ENCODE results near the gene TOLLIP. TPM values are rescaled to one million over a fixed set of nuclear protein-coding genes. Genes with fewer than 3 reads are reported as not detected.

The TOLLIP gene
- total and polyA plus RNA-seq, 2 of the 8 experiments (the other 6 are each of a cell fraction or from before 2014, with no cell fraction given), result 23.7 to 34.7 TPM

DNA sequence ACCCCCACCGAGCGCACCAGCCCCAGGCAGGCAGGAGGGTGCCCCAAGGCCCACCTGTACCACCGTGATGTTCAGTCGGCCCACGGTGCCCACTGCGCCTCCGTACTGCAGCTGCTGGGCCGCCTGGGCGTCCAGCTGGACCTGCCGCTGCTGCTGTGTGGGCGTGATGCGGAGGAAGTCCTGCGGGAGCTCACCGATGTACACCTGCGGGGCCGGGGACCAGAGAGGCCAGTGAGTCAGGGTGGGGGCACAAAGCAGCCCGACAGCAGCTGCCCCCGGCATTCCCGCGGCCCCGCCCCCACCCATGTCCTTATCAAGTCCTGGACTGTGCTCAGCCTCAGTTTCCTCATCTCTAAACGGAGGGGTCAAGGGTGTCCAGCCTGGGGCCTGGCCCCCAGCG, 13.8 kb downstream of the TOLLIP start:
- Histone ChIP-seq H2AK5ac (ENCODE audit: low read depth, low read length) (no peak overlapping the region), H3K18ac (ENCODE audit: extremely low read depth, low read length) (no peak overlapping the region), H3K36me3 (ENCODE audit: control insufficient read depth in 2 of 4, insufficient read depth in 4 of 4, low read length in 3 of 4) (peaks cover 0 to 6% (median 0%) of the 10 kb centered on the region in 4 experiments; a peak in 2 of 8 replicates), H3K27ac (ENCODE audit: low read depth, low read length) (no peak overlapping the region), H3K4me1 (replicated peaks in 1 of 4; ENCODE audit: control insufficient read depth in 3 of 4, insufficient read depth in 4 of 4, low read length in 3 of 4) (no peaks in the 10 kb centered on the region; a peak in 1 of 7 replicates), H2AFZ (ENCODE audit: low read length) (no peak overlapping the region), H3K56ac (replicated peaks; ENCODE audit: insufficient read length, low read depth, low read length) (no peak overlapping the region), H2BK15ac (ENCODE audit: low read length) (no peak overlapping the region), H3K9me3 (ENCODE audit: insufficient read depth in 2 of 2, low read depth in 1 of 2, low read length in 1 of 2) (peaks cover 0 to 5% of the 10 kb centered on the region in 2 experiments; a peak in 1 of 4 replicates), H4K91ac (replicated peaks; ENCODE audit: insufficient read length, low read length) (no peak overlapping the region), H2BK120ac (replicated peaks; ENCODE audit: low read depth, low read length) (no peak overlapping the region), H2BK20ac (ENCODE audit: low read length) (no peak overlapping the region), H3K23me2 (ENCODE audit: low read depth, low read length) (no peaks in the 10 kb centered on the region), H4K8ac (ENCODE audit: extremely low read depth, insufficient read depth, low read length) (no peak overlapping the region; the same call in 1 of the 2 replicates), H3K23ac (ENCODE audit: insufficient read length) (no peak overlapping the region), H3K79me1 (ENCODE audit: low read depth, low read length) (peaks cover 13% of the 10 kb centered on the region), H3K4me3 (ENCODE audit: extremely low read depth in 1 of 4, insufficient read depth in 2 of 4, low read depth in 3 of 4, low read length in 4 of 4) (no peak overlapping the region), H4K5ac (ENCODE audit: insufficient read length, low read depth, low read length) (no peak overlapping the region), H3K14ac (ENCODE audit: insufficient read length) (no peak overlapping the region), H4K20me1 (replicated peaks in 1 of 2; ENCODE audit: control insufficient read depth in 1 of 2, insufficient read depth in 2 of 2, low read length in 2 of 2) (peaks cover 11 to 29% of the 10 kb centered on the region in 2 experiments), H3K4me2 (ENCODE audit: insufficient read depth in 1 of 2, low read depth in 2 of 2, low read length in 2 of 2) (no peak overlapping the region), H3K27me3 (replicated peaks in 1 of 4; ENCODE audit: control insufficient read depth in 3 of 4, extremely low read depth in 1 of 4, insufficient read depth in 3 of 4, low read length in 3 of 4) (no peaks in the 10 kb centered on the region), H2BK5ac (ENCODE audit: low read depth, low read length) (no peak overlapping the region), H2BK12ac (ENCODE audit: low read depth, low read length) (no peak overlapping the region), H3K4ac (replicated peaks; ENCODE audit: insufficient read length, low read depth, low read length) (no peak overlapping the region), H3K79me2 (ENCODE audit: control insufficient read depth in 1 of 2, insufficient read depth in 2 of 2, low read length in 2 of 2) (peaks cover 0 to 32% of the 10 kb centered on the region in 2 experiments; a peak in 3 of 4 replicates), H3K9ac (replicated peaks in 1 of 4; ENCODE audit: extremely low read depth in 1 of 4, low read depth in 3 of 4, low read length in 3 of 4) (no peak overlapping the region)
- FAIRE-seq, result no peak
- CTCF ChIA-PET (ENCODE audit: partially characterized antibody), result no interaction called here
- TF ChIP-seq BACH1 (IDR thresholded peaks at IDR 0.05; ENCODE audit: low read length) (no peak), CHD1 (IDR thresholded peaks at IDR 0.05; ENCODE audit: low read depth, low read length) (no peak), JUN (IDR thresholded peaks at IDR 0.05; ENCODE audit: low read depth, low read length) (no peak), SUZ12 (IDR thresholded peaks at IDR 0.05; ENCODE audit: low read length) (no peak), CBX8 (IDR thresholded peaks at IDR 0.05; ENCODE audit: borderline replicate concordance, low read depth, low read length) (no peak)
- WGBS, 2 experiments (ENCODE audit: extremely low coverage in 1 of 2, insufficient coverage in 1 of 2, insufficient read length in 1 of 2, insufficient replicate concordance in 2 of 2, low coverage in 1 of 2, low lambda C conversion rate in 2 of 2, missing lambda C conversion rate in 1 of 2), result 92% methylated on average over 17 of the region's 23 CpGs; no CpG with 5 or more reads in 1 of the 2 experiments
- POLR2A ChIA-PET (ENCODE audit: partially characterized antibody), result no interaction called here
- DNase-seq (ENCODE audit: low read depth in 1 of 2, low spot score in 2 of 2), result no peak
